ENCODE results near the gene CPNE2. TPM values are rescaled to one million over a fixed set of nuclear protein-coding genes. Genes with fewer than 3 reads are reported as not detected.

Gene CPNE2
- total and polyA plus RNA-seq, 2 of the 8 experiments (the other 6 are each of a cell fraction or from before 2014, with no cell fraction given) = 10.6 to 39.5 TPM

DNA sequence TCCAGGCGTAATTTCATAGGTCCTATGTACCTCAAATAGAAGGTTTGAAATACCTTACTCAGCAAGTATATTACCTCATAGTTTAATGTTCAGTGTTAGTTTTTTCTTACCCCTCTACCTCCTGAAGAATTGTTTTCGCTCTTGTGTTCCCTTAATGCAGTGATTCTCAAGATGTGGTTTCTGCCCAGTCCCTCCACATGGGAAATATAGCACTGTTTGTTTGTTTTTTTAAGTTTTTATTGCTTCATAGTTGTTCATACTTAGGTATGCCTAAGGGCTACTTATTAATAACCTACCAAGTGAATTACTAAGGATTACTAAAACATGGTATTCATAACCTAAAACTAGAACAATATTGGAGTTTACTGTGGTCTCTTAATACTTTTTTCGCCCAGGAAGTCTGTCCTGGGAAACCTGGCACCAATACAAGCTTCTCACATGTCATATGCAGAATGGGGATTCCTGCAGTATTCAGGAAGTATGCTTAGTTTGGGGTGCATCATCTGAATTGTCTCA lies 98.7 kb downstream of the CPNE2 start:
- H4K91ac ChIP-seq (replicated peaks; ENCODE audit: insufficient read length, low read length) = no peak overlapping the region
- no peaks in the 10 kb centered on the region for H3K36me3 ChIP-seq (ENCODE audit: control insufficient read depth in 2 of 4, insufficient read depth in 4 of 4, low read length in 3 of 4)
- H3K27ac ChIP-seq (ENCODE audit: low read depth, low read length) = no peak overlapping the region
- no peaks in the 10 kb centered on the region for H3K9me3 ChIP-seq (ENCODE audit: insufficient read depth in 2 of 2, low read depth in 1 of 2, low read length in 1 of 2)
- DNase-seq (ENCODE audit: low read depth in 1 of 2, low spot score in 2 of 2) (no peak), FAIRE-seq (no peak)
- H3K4me3 ChIP-seq (ENCODE audit: extremely low read depth in 1 of 4, insufficient read depth in 2 of 4, low read depth in 3 of 4, low read length in 4 of 4) = no peak overlapping the region
- no peak overlapping the region for H2AK5ac ChIP-seq (ENCODE audit: low read depth, low read length)
- H3K14ac ChIP-seq (ENCODE audit: insufficient read length) = no peak overlapping the region
- H3K4ac ChIP-seq (replicated peaks; ENCODE audit: insufficient read length, low read depth, low read length) = no peak overlapping the region
- H2BK120ac ChIP-seq (replicated peaks; ENCODE audit: low read depth, low read length) = no peak overlapping the region
- H3K27me3 ChIP-seq (replicated peaks in 1 of 4; ENCODE audit: control insufficient read depth in 3 of 4, extremely low read depth in 1 of 4, insufficient read depth in 3 of 4, low read length in 3 of 4) = no peaks in the 10 kb centered on the region
- WGBS, 2 experiments (ENCODE audit: extremely low coverage in 1 of 2, insufficient coverage in 1 of 2, insufficient read length in 1 of 2, insufficient replicate concordance in 2 of 2, low coverage in 1 of 2, low lambda C conversion rate in 2 of 2, missing lambda C conversion rate in 1 of 2) = 94% methylated on average over 3 of the region's 3 CpGs; no CpG with 5 or more reads in 1 of the 2 experiments
- H4K8ac ChIP-seq (ENCODE audit: extremely low read depth, insufficient read depth, low read length) = no peak overlapping the region
- no peak overlapping the region for H3K18ac ChIP-seq (ENCODE audit: extremely low read depth, low read length)
- ChIA-PET POLR2A (ENCODE audit: partially characterized antibody) (no interaction called here), CTCF (ENCODE audit: partially characterized antibody) (interaction anchor here (0.8 kb wide), 1 partner anchor 40 kb away, joined by 3 read pairs; no protein-coding TSS in a partner anchor)
- no peak overlapping the region for H3K23ac ChIP-seq (ENCODE audit: insufficient read length)
- TF ChIP-seq YY1 (IDR thresholded peaks at IDR 0.05; ENCODE audit: low read depth, low read length) = no peak
- TF ChIP-seq NANOG (IDR thresholded peaks at IDR 0.05; ENCODE audit: insufficient read depth, low read depth, low read length, poor library complexity, severe bottlenecking) = no peak
- TF ChIP-seq, protein P1, sequence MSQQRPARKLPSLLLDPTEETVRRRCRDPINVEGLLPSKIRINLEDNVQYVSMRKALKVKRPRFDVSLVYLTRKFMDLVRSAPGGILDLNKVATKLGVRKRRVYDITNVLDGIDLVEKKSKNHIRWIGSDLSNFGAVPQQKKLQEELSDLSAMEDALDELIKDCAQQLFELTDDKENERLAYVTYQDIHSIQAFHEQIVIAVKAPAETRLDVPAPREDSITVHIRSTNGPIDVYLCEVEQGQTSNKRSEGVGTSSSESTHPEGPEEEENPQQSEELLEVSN (IDR thresholded peaks at IDR 0.05) = no peak
- no peak for TF ChIP-seq RAD21 (IDR thresholded peaks at IDR 0.05 in 1 of 2, conservative IDR thresholded peaks at IDR 0.05 in 1 of 2; ENCODE audit: low read depth in 2 of 2, low read length in 2 of 2)
- no peak for TF ChIP-seq TEAD4 (IDR thresholded peaks at IDR 0.05; ENCODE audit: low read depth, low read length)
- TF ChIP-seq CEBPB (IDR thresholded peaks at IDR 0.05; ENCODE audit: low read depth, low read length) = no peak
- TF ChIP-seq POLR2AphosphoS5 (IDR thresholded peaks at IDR 0.05; ENCODE audit: low read depth, low read length) = no peak
- TF ChIP-seq JUND (IDR thresholded peaks at IDR 0.05; ENCODE audit: low read length) = no peak
- no peak for TF ChIP-seq SP1 (IDR thresholded peaks at IDR 0.05; ENCODE audit: low read depth, low read length)
- no peak for TF ChIP-seq SRF (IDR thresholded peaks at IDR 0.05; ENCODE audit: low read depth, low read length)
- peaks cover 9% of the 10 kb centered on the region for H3K23me2 ChIP-seq (ENCODE audit: low read depth, low read length)
- no peak overlapping the region for H4K5ac ChIP-seq (ENCODE audit: insufficient read length, low read depth, low read length)
- H2AFZ ChIP-seq (ENCODE audit: low read length) = no peak overlapping the region
- H2BK5ac ChIP-seq (ENCODE audit: low read depth, low read length) = no peak overlapping the region
- H2BK15ac ChIP-seq (ENCODE audit: low read length) = no peak overlapping the region
- no peak overlapping the region for H2BK12ac ChIP-seq (ENCODE audit: low read depth, low read length)
- H4K20me1 ChIP-seq (replicated peaks in 1 of 2; ENCODE audit: control insufficient read depth in 1 of 2, insufficient read depth in 2 of 2, low read length in 2 of 2) = no peaks in the 10 kb centered on the region
- peaks cover 0 to 5% (median 2%) of the 10 kb centered on the region in 4 experiments; a peak in 2 of 7 replicates for H3K4me1 ChIP-seq (replicated peaks in 1 of 4; ENCODE audit: control insufficient read depth in 3 of 4, insufficient read depth in 4 of 4, low read length in 3 of 4)
- H3K79me2 ChIP-seq (ENCODE audit: control insufficient read depth in 1 of 2, insufficient read depth in 2 of 2, low read length in 2 of 2) = peaks cover 2 to 87% of the 10 kb centered on the region in 2 experiments
- H2BK20ac ChIP-seq (ENCODE audit: low read length) = no peak overlapping the region
- no peak overlapping the region for H3K56ac ChIP-seq (replicated peaks; ENCODE audit: insufficient read length, low read depth, low read length)
- no peak overlapping the region for H3K9ac ChIP-seq (replicated peaks in 1 of 4; ENCODE audit: extremely low read depth in 1 of 4, low read depth in 3 of 4, low read length in 3 of 4)
- H3K79me1 ChIP-seq (ENCODE audit: low read depth, low read length) = peaks cover 6% of the 10 kb centered on the region
- no peak overlapping the region for H3K4me2 ChIP-seq (ENCODE audit: insufficient read depth in 1 of 2, low read depth in 2 of 2, low read length in 2 of 2)
